ENCODE measurements around the gene COL7A1. TPM values are rescaled to one million over a fixed set of nuclear protein-coding genes. Genes with fewer than 3 reads are reported as not detected.

Gene COL7A1
- total and polyA plus RNA-seq, 2 of the 8 experiments (the other 6 are each of a cell fraction or from before 2014, with no cell fraction given): 10.7 to 13.9 TPM

DNA sequence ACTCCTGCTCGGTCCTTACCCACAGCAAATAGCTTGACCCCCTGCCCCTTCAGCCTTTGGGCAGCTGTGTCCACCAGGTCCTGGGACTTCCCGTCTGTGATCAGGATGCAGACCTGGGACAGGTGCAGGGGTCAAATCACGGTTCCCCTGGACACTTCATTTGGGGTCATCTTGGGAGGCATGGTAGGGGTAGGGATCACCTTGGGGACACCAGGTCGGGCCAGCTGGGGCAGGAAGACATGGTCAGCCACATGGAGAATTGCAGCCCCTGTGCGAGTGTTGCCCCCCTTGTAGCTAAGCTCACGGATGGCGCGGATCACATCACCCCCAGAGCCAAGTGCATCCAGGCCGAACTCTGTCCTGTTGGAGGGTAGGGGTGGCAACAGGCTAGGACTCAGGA is 1.8 kb downstream of the COL7A1 start:
- Histone ChIP-seq H3K56ac (replicated peaks; ENCODE audit: insufficient read length, low read depth, low read length) (no peak overlapping the region), H2AFZ (ENCODE audit: low read length) (no peak overlapping the region), H3K79me2 (ENCODE audit: control insufficient read depth in 1 of 2, insufficient read depth in 2 of 2, low read length in 2 of 2) (no peaks in the 10 kb centered on the region), H3K4ac (replicated peaks; ENCODE audit: insufficient read length, low read depth, low read length) (no peak overlapping the region), H3K9me3 (ENCODE audit: insufficient read depth in 2 of 2, low read depth in 1 of 2, low read length in 1 of 2) (no peaks in the 10 kb centered on the region), H3K4me1 (replicated peaks in 1 of 4; ENCODE audit: control insufficient read depth in 3 of 4, insufficient read depth in 4 of 4, low read length in 3 of 4) (peaks cover 3 to 22% (median 15%) of the 10 kb centered on the region in 4 experiments; a peak in 6 of 7 replicates), H3K79me1 (ENCODE audit: low read depth, low read length) (no peaks in the 10 kb centered on the region), H3K4me3 (ENCODE audit: extremely low read depth in 1 of 4, insufficient read depth in 2 of 4, low read depth in 3 of 4, low read length in 4 of 4) (no peak overlapping the region), H3K27me3 (replicated peaks in 1 of 4; ENCODE audit: control insufficient read depth in 3 of 4, extremely low read depth in 1 of 4, insufficient read depth in 3 of 4, low read length in 3 of 4) (peaks cover 0 to 6% (median 0%) of the 10 kb centered on the region in 4 experiments; a peak in 4 of 7 replicates), H3K36me3 (ENCODE audit: control insufficient read depth in 2 of 4, insufficient read depth in 4 of 4, low read length in 3 of 4) (peaks cover 0 to under 1% (median 0%) of the 10 kb centered on the region in 4 experiments; a peak in 1 of 8 replicates), H3K18ac (ENCODE audit: extremely low read depth, low read length) (no peak overlapping the region), H2BK12ac (ENCODE audit: low read depth, low read length) (no peak overlapping the region), H2BK15ac (ENCODE audit: low read length) (no peak overlapping the region), H3K9ac (replicated peaks in 1 of 4; ENCODE audit: extremely low read depth in 1 of 4, low read depth in 3 of 4, low read length in 3 of 4) (no peak overlapping the region), H3K23me2 (ENCODE audit: low read depth, low read length) (peaks cover 1% of the 10 kb centered on the region; the same call in 1 of the 2 replicates), H2BK5ac (ENCODE audit: low read depth, low read length) (no peak overlapping the region), H4K5ac (ENCODE audit: insufficient read length, low read depth, low read length) (no peak overlapping the region), H4K91ac (replicated peaks; ENCODE audit: insufficient read length, low read length) (no peak overlapping the region), H3K23ac (ENCODE audit: insufficient read length) (no peak overlapping the region), H4K20me1 (replicated peaks in 1 of 2; ENCODE audit: control insufficient read depth in 1 of 2, insufficient read depth in 2 of 2, low read length in 2 of 2) (peaks cover 0 to 14% of the 10 kb centered on the region in 2 experiments), H2BK20ac (ENCODE audit: low read length) (no peak overlapping the region), H3K4me2 (ENCODE audit: insufficient read depth in 1 of 2, low read depth in 2 of 2, low read length in 2 of 2) (no peak overlapping the region), H4K8ac (ENCODE audit: extremely low read depth, insufficient read depth, low read length) (no peak overlapping the region; the same call in 1 of the 2 replicates), H2AK5ac (ENCODE audit: low read depth, low read length) (no peak overlapping the region), H3K27ac (ENCODE audit: low read depth, low read length) (no peak overlapping the region), H2BK120ac (replicated peaks; ENCODE audit: low read depth, low read length) (no peak overlapping the region), H3K14ac (ENCODE audit: insufficient read length) (no peak overlapping the region)
- POLR2A ChIA-PET (ENCODE audit: partially characterized antibody): interaction anchor here (0.7 to 1.6 kb wide), 2 partner anchors 32 to 71 kb away, joined by 3 to 5 read pairs; no protein-coding TSS in a partner anchor
- no peak for FAIRE-seq
- DNase-seq (ENCODE audit: low read depth in 1 of 2, low spot score in 2 of 2): no peak
- 95% methylated on average over 9 of the region's 9 CpGs; no CpG with 5 or more reads in 1 of the 2 experiments for WGBS, 2 experiments (ENCODE audit: extremely low coverage in 1 of 2, insufficient coverage in 1 of 2, insufficient read length in 1 of 2, insufficient replicate concordance in 2 of 2, low coverage in 1 of 2, low lambda C conversion rate in 2 of 2, missing lambda C conversion rate in 1 of 2)
- no peak for TF ChIP-seq RBBP5 (IDR thresholded peaks at IDR 0.05; ENCODE audit: borderline replicate concordance, low read depth, low read length)
- no peak for TF ChIP-seq JUN (IDR thresholded peaks at IDR 0.05; ENCODE audit: low read depth, low read length)
- no peak for TF ChIP-seq RAD21 (IDR thresholded peaks at IDR 0.05 in 1 of 2, conservative IDR thresholded peaks at IDR 0.05 in 1 of 2; ENCODE audit: low read depth in 2 of 2, low read length in 2 of 2)
- CTCF ChIA-PET (ENCODE audit: partially characterized antibody): interaction anchor here (0.8 to 1.4 kb wide), 3 partner anchors 33 to 42 kb away, joined by 3 to 4 read pairs (median 4); partner anchors contain the start of gene SLC26A6

All from H1 (cell line).